Body of pancreas (tissue), 4 donors: ENCODE data around the gene DRAM1.

ENCODE experiments used
- CTCF ChIP-seq, 7 experiments: fragments of 450-650 bp in 4 of 7; fragments of 200-600 bp in 3 of 7; sonication (generic) in 3 of 7; IDR thresholded peaks; one replicate each; pipeline ENCODE4 v1.5.1; 2016 to 2019; ENCODE audit warnings: antibody characterized with exemption in 7 of 7
- POLR2A ChIP-seq, 3 donors: fragments of 450-650 bp; IDR thresholded peaks; one replicate each; pipeline ENCODE4 v1.6.1; 2016; ENCODE audit warnings: antibody characterized with exemption in 3 of 3, mild to moderate bottlenecking in 2 of 3

GRCh38 chr12:101839324-101840283, 37.8 kb upstream of the DRAM1 start:
- TF ChIP-seq CTCF (IDR thresholded peaks at IDR 0.05) (peak; percentile 65 to 88 (median 82)), POLR2A (IDR thresholded peaks at IDR 0.05) (no peak)
